ENCODE data around the gene WT1. TPM values are rescaled to one million over a fixed set of nuclear protein-coding genes. Genes with fewer than 3 reads are reported as not detected.

Gene WT1
- total and polyA plus RNA-seq, 2 experiments from 2014 or later = not detected

- no peak overlapping the region for H3K27ac ChIP-seq
- H3F3A ChIP-seq (ENCODE audit: insufficient read depth) = no peaks in the 10 kb centered on the region
- peaks cover 45% of the 10 kb centered on the region for H3K27me3 ChIP-seq (replicated peaks; ENCODE audit: insufficient read depth)
- no peak overlapping the region for H3K9ac ChIP-seq
- WGBS, 2 experiments (ENCODE audit: low coverage in 1 of 2, low lambda C conversion rate in 2 of 2, missing lambda C conversion rate in 2 of 2) = 39 to 43% methylated on average over 6 of the region's 6 CpGs
- no peaks in the 10 kb centered on the region for H3K9me3 ChIP-seq (ENCODE audit: low read depth)
- no peak overlapping the region for H3K4me3 ChIP-seq
- H4K20me1 ChIP-seq (ENCODE audit: insufficient read depth) = no peaks in the 10 kb centered on the region
- no peaks in the 10 kb centered on the region for H3K36me3 ChIP-seq (ENCODE audit: low read depth)
- H3K9me2 ChIP-seq (ENCODE audit: insufficient read depth) = no peaks in the 10 kb centered on the region
- no peak for DNase-seq
- TF ChIP-seq EZH2 (IDR thresholded peaks at IDR 0.05; ENCODE audit: insufficient read depth, poor library complexity, severe bottlenecking) = no peak
- H3K4me1 ChIP-seq (ENCODE audit: insufficient read depth) = no peaks in the 10 kb centered on the region
- in situ Hi-C loops (cut with MboI) = no loop called here
- no peaks in the 10 kb centered on the region for H3K79me2 ChIP-seq (ENCODE audit: insufficient read depth)
- H2AFZ ChIP-seq = no peak overlapping the region
- H3K4me2 ChIP-seq (ENCODE audit: unreplicated experiment) = no peak overlapping the region
Observed at GRCh38 chr11:32353884-32354283, 81.5 kb downstream of the WT1 start.

GRCh38 chr11:32348502-32348901 is 86.8 kb downstream of the WT1 start:
- Histone ChIP-seq H3K4me1 (ENCODE audit: insufficient read depth) (no peaks in the 10 kb centered on the region), H3K27ac (no peak overlapping the region), H3F3A (ENCODE audit: insufficient read depth) (no peaks in the 10 kb centered on the region), H2AFZ (no peak overlapping the region), H3K79me2 (ENCODE audit: insufficient read depth) (no peaks in the 10 kb centered on the region), H3K4me3 (no peak overlapping the region), H3K9ac (no peak overlapping the region), H3K4me2 (ENCODE audit: unreplicated experiment) (no peak overlapping the region), H3K36me3 (ENCODE audit: low read depth) (no peaks in the 10 kb centered on the region), H4K20me1 (ENCODE audit: insufficient read depth) (no peaks in the 10 kb centered on the region), H3K9me3 (ENCODE audit: low read depth) (no peaks in the 10 kb centered on the region), H3K9me2 (ENCODE audit: insufficient read depth) (no peaks in the 10 kb centered on the region), H3K27me3 (replicated peaks; ENCODE audit: insufficient read depth) (peaks cover 38% of the 10 kb centered on the region)
- in situ Hi-C loops (cut with MboI) = no loop called here
- 0 to 5% methylated on average over 1 of the region's 1 CpG for WGBS, 2 experiments (ENCODE audit: low coverage in 1 of 2, low lambda C conversion rate in 2 of 2, missing lambda C conversion rate in 2 of 2)
- no peak for DNase-seq
- TF ChIP-seq EZH2 (IDR thresholded peaks at IDR 0.05; ENCODE audit: insufficient read depth, poor library complexity, severe bottlenecking) = no peak
- no peak for TF ChIP-seq EZH2phosphoT487 (IDR thresholded peaks at IDR 0.05; ENCODE audit: insufficient read depth, low read depth)

GRCh38 chr11:32344946-32345345 is 90.4 kb downstream of the WT1 start:
- TF ChIP-seq EZH2phosphoT487 (IDR thresholded peaks at IDR 0.05; ENCODE audit: insufficient read depth, low read depth) (no peak), EZH2 (IDR thresholded peaks at IDR 0.05; ENCODE audit: insufficient read depth, poor library complexity, severe bottlenecking) (no peak)
- Histone ChIP-seq H3K79me2 (ENCODE audit: insufficient read depth) (no peaks in the 10 kb centered on the region), H3K9ac (no peak overlapping the region), H4K20me1 (ENCODE audit: insufficient read depth) (no peaks in the 10 kb centered on the region), H3K36me3 (ENCODE audit: low read depth) (no peaks in the 10 kb centered on the region), H3K27ac (no peak overlapping the region), H3K4me3 (no peak overlapping the region), H2AFZ (no peak overlapping the region), H3F3A (ENCODE audit: insufficient read depth) (no peaks in the 10 kb centered on the region), H3K27me3 (replicated peaks; ENCODE audit: insufficient read depth) (peaks cover 33% of the 10 kb centered on the region), H3K9me2 (ENCODE audit: insufficient read depth) (no peaks in the 10 kb centered on the region), H3K4me1 (ENCODE audit: insufficient read depth) (no peaks in the 10 kb centered on the region), H3K4me2 (ENCODE audit: unreplicated experiment) (no peak overlapping the region), H3K9me3 (ENCODE audit: low read depth) (no peaks in the 10 kb centered on the region)
- DNase-seq = no peak
- WGBS, 2 experiments (ENCODE audit: low coverage in 1 of 2, low lambda C conversion rate in 2 of 2, missing lambda C conversion rate in 2 of 2) = 5 to 15% methylated on average over 5 of the region's 5 CpGs
- in situ Hi-C loops (cut with MboI) = no loop called here

- H3K4me3 ChIP-seq = no peak overlapping the region
- no peaks in the 10 kb centered on the region for H3K79me2 ChIP-seq (ENCODE audit: insufficient read depth)
- in situ Hi-C loops (cut with MboI) = no loop called here
- H4K20me1 ChIP-seq (ENCODE audit: insufficient read depth) = no peaks in the 10 kb centered on the region
- no peak for DNase-seq
- TF ChIP-seq EZH2 (IDR thresholded peaks at IDR 0.05; ENCODE audit: insufficient read depth, poor library complexity, severe bottlenecking) (no peak), EZH2phosphoT487 (IDR thresholded peaks at IDR 0.05; ENCODE audit: insufficient read depth, low read depth) (no peak)
- H3K4me2 ChIP-seq (ENCODE audit: unreplicated experiment) = no peak overlapping the region
- H3K27ac ChIP-seq = no peak overlapping the region
- no peaks in the 10 kb centered on the region for H3K4me1 ChIP-seq (ENCODE audit: insufficient read depth)
- no peaks in the 10 kb centered on the region for H3K9me2 ChIP-seq (ENCODE audit: insufficient read depth)
- no peak overlapping the region for H2AFZ ChIP-seq
- 42 to 48% methylated on average over 3 of the region's 3 CpGs for WGBS, 2 experiments (ENCODE audit: low coverage in 1 of 2, low lambda C conversion rate in 2 of 2, missing lambda C conversion rate in 2 of 2)
- H3K9ac ChIP-seq = no peak overlapping the region
- no peaks in the 10 kb centered on the region for H3K9me3 ChIP-seq (ENCODE audit: low read depth)
- H3K36me3 ChIP-seq (ENCODE audit: low read depth) = no peaks in the 10 kb centered on the region
- peaks cover 33% of the 10 kb centered on the region for H3K27me3 ChIP-seq (replicated peaks; ENCODE audit: insufficient read depth)
- no peaks in the 10 kb centered on the region for H3F3A ChIP-seq (ENCODE audit: insufficient read depth)
Observed at GRCh38 chr11:32343325-32344008, 91.9 kb downstream of the WT1 start.
